A549 treated with GW870086 at 1 μM for 4 hours (cell line): Measurements from ENCODE around the gene PRAMEF5. TPM values are rescaled to one million over a fixed set of nuclear protein-coding genes. Genes with fewer than 3 reads are reported as not detected.

Experiments used
- total RNA-seq: library from RNA; stranded (reverse); fragments of 200-300 nt; extraction: Qiagen RNA extraction; gene quantifications from 5 replicates; pipeline ENCODE4 v1.2.3, GENCODE V29; 2022; ENCODE audit warnings: low read depth

PRAMEF5 gene
- total RNA-seq = not detected in 5 replicates

GRCh38 chr1:13253898-13254297, at the start of gene PRAMEF5:
TSS of gene PRAMEF5 (plus strand) at chr1:13254198. CDS start at chr1:13259269, 5,071 bp downstream.

GRCh38 chr1:13225675-13226204, 28.3 kb upstream of the PRAMEF5 start, which contains the start of gene PRAMEF18:
TSS of gene PRAMEF18 (minus strand) at chr1:13226154. CDS start at chr1:13226106, 48 bp downstream.

GRCh38 chr1:13285037-13285436, 31.0 kb downstream of the PRAMEF5 start, which contains the start of gene PRAMEF8:
TSS of gene PRAMEF8 (minus strand) at chr1:13285137. CDS start at chr1:13284091, 1,046 bp downstream.

GRCh38 chr1:13303239-13303638, 49.2 kb downstream of the PRAMEF5 start, which contains the start of gene PRAMEF33:
TSS of gene PRAMEF33 (plus strand) at chr1:13303539. CDS start at chr1:13305955, 2,416 bp downstream.

Other genes starting within 250 kb of the PRAMEF5 start
- gene PRAMEF27, start 197.6 kb upstream of the PRAMEF5 start, total RNA-seq = not detected in 5 replicates
- not detected in 5 replicates for gene HNRNPCL3, start 193.4 kb upstream of the PRAMEF5 start, total RNA-seq
- not detected in 5 replicates for gene PRAMEF25, start 183.4 kb upstream of the PRAMEF5 start, total RNA-seq
- not detected in 5 replicates for gene HNRNPCL2, start 137.3 kb upstream of the PRAMEF5 start, total RNA-seq
- not detected in 5 replicates for gene PRAMEF26, start 98.2 kb upstream of the PRAMEF5 start, total RNA-seq
- gene HNRNPCL4, start 88.6 kb upstream of the PRAMEF5 start, total RNA-seq = not detected in 5 replicates
- not detected in 5 replicates for gene PRAMEF9, start 82.3 kb upstream of the PRAMEF5 start, total RNA-seq
- not detected in 5 replicates for gene PRAMEF13, start 52.8 kb upstream of the PRAMEF5 start, total RNA-seq
- gene PRAMEF18, start 28.0 kb upstream of the PRAMEF5 start, total RNA-seq = not detected in 5 replicates
- gene PRAMEF8, start 30.9 kb downstream of the PRAMEF5 start, total RNA-seq = 0.07 TPM in 1 of 5 replicates, not detected in the others
- not detected in 5 replicates for gene PRAMEF33, start 49.3 kb downstream of the PRAMEF5 start, total RNA-seq
- not detected in 5 replicates for gene PRAMEF15, start 61.4 kb downstream of the PRAMEF5 start, total RNA-seq
- gene PRAMEF14, start 92.9 kb downstream of the PRAMEF5 start, total RNA-seq = not detected in 5 replicates
- not detected in 5 replicates for gene PRAMEF19, start 117.7 kb downstream of the PRAMEF5 start, total RNA-seq
- gene PRAMEF17, start 135.4 kb downstream of the PRAMEF5 start, total RNA-seq = not detected in 5 replicates
- not detected in 5 replicates for gene PRAMEF20, start 156.3 kb downstream of the PRAMEF5 start, total RNA-seq